Nephron (organoid): ENCODE measurements around the gene TAS2R50.

ENCODE experiments used
- H3K27ac Mint-ChIP-seq, 3 experiments: 2 replicates each; pipeline ENCODE4 v1.8.0; 2020; ENCODE audit warnings: mixed read lengths in 3 of 3, mild to moderate bottlenecking in 2 of 3, moderate library complexity in 1 of 3
- H3K27me3 Mint-ChIP-seq: 2 replicates; pipeline ENCODE4 v1.8.0; 2021; ENCODE audit warnings: low read depth, mild to moderate bottlenecking, moderate library complexity, mixed read lengths
- H3K36me3 Mint-ChIP-seq: 2 replicates; pipeline ENCODE4 v1.8.0; 2020; ENCODE audit warnings: low read depth, mixed read lengths
- H3K4me1 Mint-ChIP-seq: 2 replicates; pipeline ENCODE4 v1.8.0; 2020; ENCODE audit warnings: mixed read lengths
- H3K4me3 Mint-ChIP-seq, 3 experiments: 2 replicates each; pipeline ENCODE4 v1.8.0; 2020; ENCODE audit warnings: mild to moderate bottlenecking in 3 of 3, mixed read lengths in 3 of 3, moderate library complexity in 2 of 3
- H3K9me3 Mint-ChIP-seq: 2 replicates; pipeline ENCODE4 v1.8.0; 2020; ENCODE audit warnings: mixed read lengths
- CTCF ChIP-seq, 3 experiments: fragments of 200-600 bp; sonication (generic); IDR thresholded peaks; one replicate each; pipeline ENCODE4 v1.5.0; 2021; ENCODE audit warnings: antibody characterized with exemption in 3 of 3; ENCODE audit not compliant: unreplicated experiment in 3 of 3

The TAS2R50 gene

GRCh38 chr12:11016937-11017336 is 30.2 kb upstream of the TAS2R50 start:
- Mint-ChIP-seq H3K27me3 (no peaks in the 10 kb centered on the region), H3K9me3 (no peaks in the 10 kb centered on the region), H3K36me3 (peaks cover 17% of the 10 kb centered on the region), H3K4me1 (no peaks in the 10 kb centered on the region), H3K4me3 (no peak overlapping the region), H3K27ac (no peak overlapping the region)
- TF ChIP-seq CTCF (IDR thresholded peaks at IDR 0.05; ENCODE audit: unreplicated experiment in 3 of 3): no peak

GRCh38 chr12:11015775-11016430 is 29.2 kb upstream of the TAS2R50 start:
- no peaks in the 10 kb centered on the region for H3K4me1 Mint-ChIP-seq

GRCh38 chr12:11014234-11014633 is 27.5 kb upstream of the TAS2R50 start:
- Mint-ChIP-seq H3K9me3 (no peaks in the 10 kb centered on the region), H3K27ac (no peak overlapping the region), H3K4me1 (no peaks in the 10 kb centered on the region), H3K27me3 (no peaks in the 10 kb centered on the region), H3K4me3 (no peak overlapping the region), H3K36me3 (peaks cover 16% of the 10 kb centered on the region)
- no peak for TF ChIP-seq CTCF (IDR thresholded peaks at IDR 0.05; ENCODE audit: unreplicated experiment in 3 of 3)

More at GRCh38 chr12:11015775-11016430, 29.2 kb upstream of the TAS2R50 start:
- no peak for TF ChIP-seq CTCF (IDR thresholded peaks at IDR 0.05; ENCODE audit: unreplicated experiment in 3 of 3)
- Mint-ChIP-seq H3K9me3 (no peaks in the 10 kb centered on the region), H3K4me3 (no peak overlapping the region), H3K27me3 (no peaks in the 10 kb centered on the region), H3K27ac (no peak overlapping the region), H3K36me3 (peaks cover 11% of the 10 kb centered on the region)

- Mint-ChIP-seq H3K4me3 (no peak overlapping the region), H3K9me3 (no peaks in the 10 kb centered on the region), H3K27me3 (no peaks in the 10 kb centered on the region), H3K4me1 (no peaks in the 10 kb centered on the region), H3K36me3 (peaks cover 12% of the 10 kb centered on the region), H3K27ac (no peak overlapping the region)
- TF ChIP-seq CTCF (IDR thresholded peaks at IDR 0.05; ENCODE audit: unreplicated experiment in 3 of 3): no peak
These were observed 20.9 kb upstream of the TAS2R50 start for GRCh38 chr12:11007608-11008007.

- Mint-ChIP-seq H3K27ac (no peak within 1 kb of the TSS), H3K4me1 (no peaks in the 10 kb centered on the region), H3K9me3 (peaks cover 4% of the 10 kb centered on the region), H3K36me3 (peaks cover 35% of the 10 kb centered on the region), H3K4me3 (no peak within 1 kb of the TSS), H3K27me3 (no peaks in the 10 kb centered on the region)
- TF ChIP-seq CTCF (IDR thresholded peaks at IDR 0.05; ENCODE audit: unreplicated experiment in 3 of 3): no peak
These were observed 11.5 kb upstream of the TAS2R50 start, which contains the start of gene TAS2R20 for GRCh38 chr12:10998204-10998603. Gene TAS2R20, minus strand, starts transcription at chr12:10998304. Its CDS starts 429 bp downstream, at chr12:10997875.

- no peak overlapping the region for H3K27ac Mint-ChIP-seq
- H3K9me3 Mint-ChIP-seq: peaks cover 10% of the 10 kb centered on the region
- H3K4me3 Mint-ChIP-seq: no peak overlapping the region
- H3K36me3 Mint-ChIP-seq: peaks cover 39% of the 10 kb centered on the region
- TF ChIP-seq CTCF (IDR thresholded peaks at IDR 0.05; ENCODE audit: unreplicated experiment in 3 of 3): no peak
- H3K4me1 Mint-ChIP-seq: no peaks in the 10 kb centered on the region
- H3K27me3 Mint-ChIP-seq: no peaks in the 10 kb centered on the region
These were observed 7.6 kb upstream of the TAS2R50 start for GRCh38 chr12:10994307-10994706.
